ENCODE data around the gene GLIS1. TPM values are rescaled to one million over a fixed set of nuclear protein-coding genes. Genes with fewer than 3 reads are reported as not detected.
A peak's percentile ranks its signal among the peaks of the same experiment; 100 is the strongest.

GLIS1 gene
- total RNA-seq, 1 donor from 2014 or later, result 17.4 TPM

DNA sequence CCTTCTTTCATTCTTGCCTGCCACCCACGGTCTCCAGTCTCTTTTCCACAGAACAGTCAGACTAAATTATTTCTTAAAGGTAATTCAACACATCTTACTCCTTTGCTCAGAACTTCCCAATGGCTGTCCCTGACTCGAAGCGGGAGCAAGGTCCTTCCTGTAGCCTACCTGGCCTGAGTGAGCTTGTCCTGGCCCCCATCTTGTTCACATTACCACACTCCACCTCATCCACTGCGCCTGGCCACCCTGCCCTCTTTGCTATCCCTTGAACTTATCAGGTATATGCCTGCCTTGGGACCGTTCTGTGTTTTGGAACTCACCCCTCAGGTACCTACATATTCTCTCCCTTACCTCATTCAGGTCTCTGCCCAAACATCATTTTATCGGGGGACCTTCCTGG is 13.3 kb upstream of the GLIS1 start:
- H3K4me1 Mint-ChIP-seq (ENCODE audit: low read depth), result no peaks in the 10 kb centered on the region
- H3K27me3 Mint-ChIP-seq (ENCODE audit: low read depth), result peaks cover 15% of the 10 kb centered on the region
- no peak overlapping the region for H3K27ac Mint-ChIP-seq (ENCODE audit: unreplicated experiment)
- H3K4me3 Mint-ChIP-seq (ENCODE audit: unreplicated experiment), result no peak overlapping the region
- TF ChIP-seq, protein P1, sequence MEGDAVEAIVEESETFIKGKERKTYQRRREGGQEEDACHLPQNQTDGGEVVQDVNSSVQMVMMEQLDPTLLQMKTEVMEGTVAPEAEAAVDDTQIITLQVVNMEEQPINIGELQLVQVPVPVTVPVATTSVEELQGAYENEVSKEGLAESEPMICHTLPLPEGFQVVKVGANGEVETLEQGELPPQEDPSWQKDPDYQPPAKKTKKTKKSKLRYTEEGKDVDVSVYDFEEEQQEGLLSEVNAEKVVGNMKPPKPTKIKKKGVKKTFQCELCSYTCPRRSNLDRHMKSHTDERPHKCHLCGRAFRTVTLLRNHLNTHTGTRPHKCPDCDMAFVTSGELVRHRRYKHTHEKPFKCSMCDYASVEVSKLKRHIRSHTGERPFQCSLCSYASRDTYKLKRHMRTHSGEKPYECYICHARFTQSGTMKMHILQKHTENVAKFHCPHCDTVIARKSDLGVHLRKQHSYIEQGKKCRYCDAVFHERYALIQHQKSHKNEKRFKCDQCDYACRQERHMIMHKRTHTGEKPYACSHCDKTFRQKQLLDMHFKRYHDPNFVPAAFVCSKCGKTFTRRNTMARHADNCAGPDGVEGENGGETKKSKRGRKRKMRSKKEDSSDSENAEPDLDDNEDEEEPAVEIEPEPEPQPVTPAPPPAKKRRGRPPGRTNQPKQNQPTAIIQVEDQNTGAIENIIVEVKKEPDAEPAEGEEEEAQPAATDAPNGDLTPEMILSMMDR (IDR thresholded peaks at IDR 0.05), result no peak
- no peaks in the 10 kb centered on the region for H3K9me3 Mint-ChIP-seq (ENCODE audit: low read depth)
- H3K36me3 Mint-ChIP-seq (ENCODE audit: low read depth), result peaks cover 5% of the 10 kb centered on the region
- DNase-seq (ENCODE audit: low spot score), result no peak

DNA sequence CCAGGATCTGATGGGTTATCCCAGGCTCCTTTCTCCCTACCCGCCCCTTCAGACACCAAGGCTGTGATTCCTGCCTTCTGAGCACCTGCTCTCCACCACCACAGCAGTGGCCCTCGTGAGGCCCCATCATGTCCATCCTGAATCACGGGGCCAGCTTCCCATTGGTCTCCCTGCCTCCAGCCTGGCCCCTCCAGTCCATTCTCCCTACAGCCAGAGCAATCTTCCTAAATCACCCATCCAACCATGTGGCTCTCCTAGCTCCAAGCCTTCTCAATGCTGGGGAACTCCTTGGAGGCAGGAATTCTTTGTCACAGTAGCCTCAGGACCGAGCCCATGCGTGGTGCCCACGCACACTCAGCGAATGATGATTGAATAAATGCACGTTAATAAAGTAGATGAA is 8.9 kb upstream of the GLIS1 start:
- TF ChIP-seq, protein P1 (IDR thresholded peaks at IDR 0.05), result no peak
- no peak overlapping the region for H3K4me3 Mint-ChIP-seq (ENCODE audit: unreplicated experiment)
- H3K36me3 Mint-ChIP-seq (ENCODE audit: low read depth), result peaks cover 6% of the 10 kb centered on the region
- DNase-seq (ENCODE audit: low spot score), result no peak
- no peak overlapping the region for H3K27ac Mint-ChIP-seq (ENCODE audit: unreplicated experiment)
- peaks cover 15% of the 10 kb centered on the region for H3K27me3 Mint-ChIP-seq (ENCODE audit: low read depth)
- peaks cover 7% of the 10 kb centered on the region for H3K9me3 Mint-ChIP-seq (ENCODE audit: low read depth)
- no peaks in the 10 kb centered on the region for H3K4me1 Mint-ChIP-seq (ENCODE audit: low read depth)

DNA sequence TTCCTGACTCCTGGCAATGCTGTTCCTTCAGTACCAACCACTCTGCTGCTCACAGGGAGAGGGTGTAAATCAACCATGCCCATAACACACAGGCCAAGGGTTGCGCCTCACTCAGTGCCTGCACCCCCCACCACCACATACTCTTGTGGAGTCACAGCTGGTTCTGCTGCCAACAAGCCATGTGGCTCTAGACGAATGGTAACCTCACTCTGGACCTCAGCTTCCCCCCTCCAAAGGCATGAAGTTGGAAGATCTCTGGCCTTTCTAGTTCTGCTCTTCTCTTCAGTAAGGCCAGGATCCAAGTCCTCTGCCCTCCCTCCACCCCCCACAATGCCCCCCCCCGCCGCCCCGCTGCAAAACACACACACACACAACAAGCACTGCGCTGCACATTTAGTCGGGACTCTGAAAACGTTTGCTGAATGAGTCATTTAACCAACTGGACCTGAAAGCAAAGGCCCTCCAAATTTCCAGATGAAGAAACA is 1.7 kb upstream of the GLIS1 start:
- peak overlapping the region; percentile 40 for H3K4me3 Mint-ChIP-seq (ENCODE audit: unreplicated experiment)
- TF ChIP-seq, protein P1 (IDR thresholded peaks at IDR 0.05), result no peak
- peaks cover 44% of the 10 kb centered on the region for H3K4me1 Mint-ChIP-seq (ENCODE audit: low read depth)
- peaks cover 3% of the 10 kb centered on the region for H3K36me3 Mint-ChIP-seq (ENCODE audit: low read depth)
- no peak for DNase-seq (ENCODE audit: low spot score)
- peaks cover 10% of the 10 kb centered on the region for H3K9me3 Mint-ChIP-seq (ENCODE audit: low read depth)
- peak overlapping the region; percentile 89 for H3K27ac Mint-ChIP-seq (ENCODE audit: unreplicated experiment)
- H3K27me3 Mint-ChIP-seq (ENCODE audit: low read depth), result no peaks in the 10 kb centered on the region

DNA sequence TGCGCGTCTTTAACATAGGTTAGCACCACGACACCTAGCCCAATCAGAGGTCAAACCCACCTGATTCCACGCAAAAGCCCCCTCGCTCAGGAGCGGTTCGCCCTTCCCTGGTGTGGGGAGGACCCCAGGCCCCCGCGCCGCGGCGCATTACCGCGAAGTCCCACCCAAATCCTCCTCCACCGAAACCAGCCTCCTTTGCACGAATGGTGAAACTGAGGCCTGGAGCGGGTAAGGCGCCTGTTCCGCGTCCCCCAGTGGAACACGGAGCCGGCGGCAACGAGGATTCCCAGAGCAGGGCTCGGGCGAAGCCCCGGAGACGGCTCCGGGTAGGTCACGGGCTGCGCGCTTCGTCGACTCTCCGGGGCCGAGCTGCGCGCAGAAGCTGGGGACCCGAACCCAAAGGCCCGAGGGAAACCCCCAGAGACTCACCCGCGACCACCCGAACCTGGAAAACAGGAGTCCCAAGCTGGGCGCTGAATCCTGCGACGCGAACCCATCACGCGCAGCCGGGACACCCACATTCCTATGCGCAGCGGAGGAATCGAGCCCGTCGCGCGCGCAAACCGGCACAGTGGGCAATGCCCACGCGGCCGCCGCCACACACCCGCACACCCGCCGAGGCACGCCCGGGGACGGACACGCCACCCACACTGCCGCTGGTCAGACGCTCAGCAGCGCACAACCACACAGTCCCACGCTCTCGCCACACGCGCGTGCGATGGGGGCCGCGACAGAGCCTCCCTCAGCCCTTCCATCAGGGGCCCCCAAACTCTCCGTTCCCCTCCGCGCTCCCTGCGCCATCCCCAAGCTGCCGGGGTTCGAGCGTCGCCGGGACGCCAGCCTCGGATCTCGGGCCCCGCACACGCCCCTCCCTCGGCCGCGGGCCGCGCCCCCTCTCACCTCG is 507 bp downstream of the GLIS1 start:
- TF ChIP-seq, protein P1 (IDR thresholded peaks at IDR 0.05), result no peak
- peak overlapping the region; percentile 77 for H3K27ac Mint-ChIP-seq (ENCODE audit: unreplicated experiment)
- H3K9me3 Mint-ChIP-seq (ENCODE audit: low read depth), result peaks cover 10% of the 10 kb centered on the region
- peaks cover 3% of the 10 kb centered on the region for H3K36me3 Mint-ChIP-seq (ENCODE audit: low read depth)
- peaks cover 66% of the 10 kb centered on the region for H3K4me1 Mint-ChIP-seq (ENCODE audit: low read depth)
- no peak for DNase-seq (ENCODE audit: low spot score)
- H3K4me3 Mint-ChIP-seq (ENCODE audit: unreplicated experiment), result peak overlapping the region; percentile 77
- H3K27me3 Mint-ChIP-seq (ENCODE audit: low read depth), result no peaks in the 10 kb centered on the region

DNA sequence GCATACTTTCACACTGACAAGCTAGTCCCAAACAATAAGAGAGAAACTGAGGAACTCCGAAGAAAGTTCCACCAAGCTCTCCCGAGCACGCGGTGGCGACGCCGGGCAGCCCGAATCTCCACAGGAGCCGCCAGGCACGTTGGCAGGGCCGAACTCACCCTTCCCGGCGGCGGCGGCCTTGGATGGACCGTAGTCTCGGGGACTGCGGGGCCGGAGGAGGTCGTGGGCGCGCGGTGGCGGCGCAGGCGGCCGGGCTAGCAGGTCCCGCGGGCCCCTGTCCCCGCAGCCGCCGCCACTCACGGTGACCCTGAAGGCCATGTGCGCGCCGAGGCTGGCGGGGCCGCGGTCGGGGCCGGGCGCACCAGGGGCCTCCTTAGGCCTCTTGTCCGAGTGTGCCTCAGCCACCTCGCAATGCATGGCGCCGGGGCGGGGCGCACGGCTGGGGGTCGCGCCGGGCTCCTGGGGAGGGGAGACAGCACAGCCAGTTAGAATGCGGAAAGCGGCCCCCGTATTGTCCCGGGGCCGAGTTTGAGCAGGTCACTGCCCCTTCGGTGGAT is 1.2 kb downstream of the GLIS1 start:
- Mint-ChIP-seq H3K27ac (ENCODE audit: unreplicated experiment) (peak overlapping the region; percentile 97), H3K4me3 (ENCODE audit: unreplicated experiment) (peak overlapping the region; percentile 77), H3K36me3 (ENCODE audit: low read depth) (peaks cover 1% of the 10 kb centered on the region), H3K9me3 (ENCODE audit: low read depth) (peaks cover 2% of the 10 kb centered on the region), H3K27me3 (ENCODE audit: low read depth) (no peaks in the 10 kb centered on the region), H3K4me1 (ENCODE audit: low read depth) (peaks cover 73% of the 10 kb centered on the region)
- DNase-seq (ENCODE audit: low spot score), result no peak
- TF ChIP-seq, protein P1 (IDR thresholded peaks at IDR 0.05), result no peak
